HG03342 (cell line): ENCODE results near the gene GABPB2.
A peak's percentile ranks its signal among the peaks of the same experiment; 100 is the strongest.

Experiments used
- ATAC-seq: cut with Tn5 transposase; IDR thresholded peaks from one replicate; pipeline ENCODE4 v1.9.1; 2021; ENCODE audit warnings: mild to moderate bottlenecking, moderate library complexity; ENCODE audit not compliant: unreplicated experiment

Gene GABPB2

GRCh38 chr1:151158326-151158725 lies 87.8 kb downstream of the GABPB2 start:
- no peak for ATAC-seq

- no peak for ATAC-seq
Observed at GRCh38 chr1:151158751-151159251, 88.2 kb downstream of the GABPB2 start.

- ATAC-seq = no peak
Observed at GRCh38 chr1:151159373-151159772, 88.8 kb downstream of the GABPB2 start.

GRCh38 chr1:151164732-151165280 lies 94.2 kb downstream of the GABPB2 start:
- ATAC-seq = no peak

GRCh38 chr1:151165281-151165737 lies 94.7 kb downstream of the GABPB2 start:
- no peak for ATAC-seq

- ATAC-seq = peak; percentile 78
Observed at GRCh38 chr1:151165738-151166504, 95.4 kb downstream of the GABPB2 start, which contains the start of the genes LYSMD1 and SCNM1. Gene LYSMD1, minus strand, starts transcription at chr1:151165902. Its CDS starts 644 bp downstream, at chr1:151165258. Gene SCNM1, plus strand, starts transcription at chr1:151166144. Its CDS starts 9 bp downstream, at chr1:151166153.

- no peak for ATAC-seq
Observed at GRCh38 chr1:151166505-151166956, 96.0 kb downstream of the GABPB2 start.

- no peak for ATAC-seq
Observed at GRCh38 chr1:151167116-151167515, 96.6 kb downstream of the GABPB2 start.

GRCh38 chr1:151171190-151171589 lies 100.6 kb downstream of the GABPB2 start:
- no peak for ATAC-seq
